Endodermal cell (in vitro differentiated cells): ENCODE data around the gene GPC3. TPM values are rescaled to one million over a fixed set of nuclear protein-coding genes. Genes with fewer than 3 reads are reported as not detected.
"Not testable (repeated sequence)": the region's sequence is repeated elsewhere in the genome, so short reads cannot be mapped to it uniquely, and the experiment has no call there.

ENCODE experiments used
- DNase-seq: peaks from one replicate; pipeline ENCODE4 v3.0.0-alpha.2; 2017
- H3K27ac ChIP-seq: 2 replicates; pipeline ENCODE4 v1.5.1; 2013; ENCODE audit warnings: mild to moderate bottlenecking, low read depth, low read length, moderate library complexity
- H3K27me3 ChIP-seq: 2 replicates; pipeline ENCODE4 v1.6.1; 2013; ENCODE audit warnings: mild to moderate bottlenecking, low read length, moderate library complexity; ENCODE audit not compliant: insufficient read depth, control insufficient read depth, poor library complexity, severe bottlenecking
- H3K36me3 ChIP-seq: 2 replicates; pipeline ENCODE4 v1.7.0; 2013; ENCODE audit warnings: mild to moderate bottlenecking, low read length, moderate library complexity; ENCODE audit not compliant: control insufficient read depth, insufficient read depth
- H3K4me1 ChIP-seq: one replicate; pipeline ENCODE4 v1.7.0; 2013; ENCODE audit warnings: low read length; ENCODE audit not compliant: control insufficient read depth, insufficient read depth
- H3K4me3 ChIP-seq: 2 replicates; pipeline ENCODE4 v1.5.1; 2013; ENCODE audit warnings: mild to moderate bottlenecking, low read length, moderate library complexity
- H3K9ac ChIP-seq: 2 replicates; pipeline ENCODE4 v1.6.1; 2013; ENCODE audit warnings: mild to moderate bottlenecking, low read length, moderate library complexity; ENCODE audit not compliant: poor library complexity, severe bottlenecking; ENCODE audit errors: extremely low read depth
- H3K9me3 ChIP-seq: 2 replicates; pipeline ENCODE4 v1.6.1; 2013; ENCODE audit warnings: mild to moderate bottlenecking, low read length, moderate library complexity; ENCODE audit not compliant: control insufficient read depth
- H3K27ac Mint-ChIP-seq: 2 replicates; pipeline ENCODE4 v1.8.0; 2020; ENCODE audit warnings: mixed read lengths
- H3K27me3 Mint-ChIP-seq: 2 replicates; pipeline ENCODE4 v1.8.0; 2021; ENCODE audit warnings: mild to moderate bottlenecking, mixed read lengths; ENCODE audit not compliant: insufficient read depth
- H3K36me3 Mint-ChIP-seq: 2 replicates; pipeline ENCODE4 v1.8.0; 2020; ENCODE audit warnings: low read depth, mixed read lengths
- H3K4me1 Mint-ChIP-seq: 2 replicates; pipeline ENCODE4 v1.8.0; 2020; ENCODE audit warnings: mixed read lengths
- H3K4me3 Mint-ChIP-seq: 2 replicates; pipeline ENCODE4 v1.8.0; 2020; ENCODE audit warnings: mild to moderate bottlenecking, moderate library complexity, mixed read lengths
- H3K9me3 Mint-ChIP-seq: 2 replicates; pipeline ENCODE4 v1.8.0; 2020; ENCODE audit warnings: mild to moderate bottlenecking, mixed read lengths
- WGBS, 2 experiments: methylation state at CpG; one replicate each; pipeline versions ENCODE4 v1.1.5 to v1.1.7; 2013; ENCODE audit warnings: missing lambda C conversion rate in 2 of 2, mixed read lengths in 1 of 2; ENCODE audit not compliant: insufficient coverage in 1 of 2, insufficient read length in 1 of 2; 5-methylcytosine and 5-hydroxymethylcytosine counted together
- total RNA-seq, 2 donors: library from RNA; stranded (reverse); fragmentation: NEBNext Ultra II Directional in 1 of 2; extraction: Animal tissue kit (Norgen Biotek cat#: 25700) in 1 of 2; gene quantifications; 2 replicates in 1 of 2; 3 replicates in 1 of 2; pipeline ENCODE4 v1.2.1, GENCODE V29; 2021
- TF ChIP-seq, protein P1 (sequence below): fragments of 200-600 bp; sonication (generic); conservative IDR thresholded peaks from 2 replicates; pipeline ENCODE4 v1.5.0; 2021; ENCODE audit warnings: antibody characterized with exemption, mild to moderate bottlenecking

GPC3 gene
- total RNA-seq, 2 donors from 2014 or later = 39.5 to 125 TPM

DNA sequence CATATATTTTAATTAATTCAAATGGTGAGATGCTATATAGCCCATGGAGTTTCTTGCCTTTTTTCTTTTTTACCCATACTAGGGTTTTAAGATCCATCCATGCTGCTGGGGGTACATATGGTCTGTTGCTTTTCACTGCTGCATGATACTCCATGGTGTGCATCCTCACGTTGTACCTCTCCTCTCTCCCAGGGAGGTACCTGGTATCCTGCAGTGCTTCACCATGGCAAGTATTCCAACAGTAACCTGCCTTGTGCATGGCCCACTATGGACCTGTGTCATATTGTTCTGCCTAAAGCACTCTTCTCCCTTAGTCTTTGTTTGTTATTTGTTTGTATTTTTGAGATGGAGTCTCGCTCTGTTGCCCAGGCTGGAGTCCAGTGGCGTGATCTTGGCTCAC is 455.8 kb downstream of the GPC3 start:
- 82 to 100% methylated on average over 1 to 3 of the region's 3 CpGs for WGBS, 2 experiments
- Histone ChIP-seq H3K36me3 (no peaks in the 10 kb centered on the region), H3K27ac (no peak overlapping the region), H3K4me1 (no peaks in the 10 kb centered on the region), H3K9me3 (no peaks in the 10 kb centered on the region), H3K4me3 (no peak overlapping the region), H3K27me3 (no peaks in the 10 kb centered on the region), H3K9ac (no peak overlapping the region)
- H3K4me1 Mint-ChIP-seq = peaks cover 16% of the 10 kb centered on the region
- no peak overlapping the region for H3K27ac Mint-ChIP-seq
- H3K27me3 Mint-ChIP-seq = no peaks in the 10 kb centered on the region
- H3K36me3 Mint-ChIP-seq = peaks cover 4% of the 10 kb centered on the region
- TF ChIP-seq, protein P1, sequence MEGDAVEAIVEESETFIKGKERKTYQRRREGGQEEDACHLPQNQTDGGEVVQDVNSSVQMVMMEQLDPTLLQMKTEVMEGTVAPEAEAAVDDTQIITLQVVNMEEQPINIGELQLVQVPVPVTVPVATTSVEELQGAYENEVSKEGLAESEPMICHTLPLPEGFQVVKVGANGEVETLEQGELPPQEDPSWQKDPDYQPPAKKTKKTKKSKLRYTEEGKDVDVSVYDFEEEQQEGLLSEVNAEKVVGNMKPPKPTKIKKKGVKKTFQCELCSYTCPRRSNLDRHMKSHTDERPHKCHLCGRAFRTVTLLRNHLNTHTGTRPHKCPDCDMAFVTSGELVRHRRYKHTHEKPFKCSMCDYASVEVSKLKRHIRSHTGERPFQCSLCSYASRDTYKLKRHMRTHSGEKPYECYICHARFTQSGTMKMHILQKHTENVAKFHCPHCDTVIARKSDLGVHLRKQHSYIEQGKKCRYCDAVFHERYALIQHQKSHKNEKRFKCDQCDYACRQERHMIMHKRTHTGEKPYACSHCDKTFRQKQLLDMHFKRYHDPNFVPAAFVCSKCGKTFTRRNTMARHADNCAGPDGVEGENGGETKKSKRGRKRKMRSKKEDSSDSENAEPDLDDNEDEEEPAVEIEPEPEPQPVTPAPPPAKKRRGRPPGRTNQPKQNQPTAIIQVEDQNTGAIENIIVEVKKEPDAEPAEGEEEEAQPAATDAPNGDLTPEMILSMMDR = no peak
- no peak for DNase-seq
- no peak overlapping the region for H3K4me3 Mint-ChIP-seq
- no peaks in the 10 kb centered on the region for H3K9me3 Mint-ChIP-seq

DNA sequence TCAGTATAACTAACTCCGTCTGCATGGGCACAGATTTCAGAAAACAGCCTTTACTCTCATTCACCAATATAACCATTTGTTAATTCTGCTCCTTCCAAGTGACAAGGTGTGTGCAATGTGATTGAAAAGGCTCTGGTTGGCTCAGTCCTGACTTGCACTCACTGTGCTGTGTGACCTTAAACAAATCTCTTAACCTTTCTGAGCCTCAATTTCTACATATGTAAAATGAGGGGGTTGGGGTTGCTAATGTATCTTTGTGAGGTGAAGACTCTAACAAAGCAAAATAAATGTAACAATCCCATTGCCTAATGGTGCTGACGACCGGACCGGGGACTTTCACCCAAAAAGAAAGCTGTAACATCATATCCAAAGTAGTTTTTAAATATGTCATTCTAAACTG is 457.6 kb downstream of the GPC3 start:
- no CpG with 5 or more reads among the region's 4 CpGs for WGBS, 2 experiments
- TF ChIP-seq, protein P1 = no peak
- H3K27ac Mint-ChIP-seq = peak overlapping the region; percentile 41

DNA sequence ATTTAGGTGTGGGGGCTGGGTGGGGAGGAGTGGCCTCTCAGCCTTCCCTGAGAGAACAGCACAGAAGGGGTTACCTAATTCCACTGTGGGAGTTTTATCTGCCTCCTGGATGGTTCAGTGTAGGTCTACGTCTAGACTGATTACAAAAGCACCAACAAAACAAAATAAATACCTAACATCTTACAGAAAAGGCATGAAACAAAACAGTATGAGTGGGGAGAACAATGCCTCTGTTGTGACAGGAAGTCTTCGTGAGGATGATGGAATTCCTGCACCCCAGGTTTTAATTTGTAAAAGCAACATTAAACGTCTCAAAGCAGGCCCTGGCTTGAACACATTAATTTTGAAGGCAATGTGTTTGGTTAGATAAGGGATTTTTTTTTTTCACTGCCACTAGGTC is 458.0 kb downstream of the GPC3 start:
- no peaks in the 10 kb centered on the region for H3K4me1 ChIP-seq
- Mint-ChIP-seq H3K36me3 (peaks cover under 1% of the 10 kb centered on the region), H3K4me1 (peaks cover 22% of the 10 kb centered on the region), H3K27me3 (no peaks in the 10 kb centered on the region), H3K9me3 (no peaks in the 10 kb centered on the region), H3K27ac (peak overlapping the region; percentile 41), H3K4me3 (no peak overlapping the region)
- no peaks in the 10 kb centered on the region for H3K36me3 ChIP-seq
- H3K27me3 ChIP-seq = no peaks in the 10 kb centered on the region
- TF ChIP-seq, protein P1 = no peak
- no peak overlapping the region for H3K9ac ChIP-seq
- DNase-seq = no peak
- 0 to 83% methylated on average over 1 to 2 of the region's 3 CpGs for WGBS, 2 experiments
- H3K9me3 ChIP-seq = no peaks in the 10 kb centered on the region
- no peak overlapping the region for H3K4me3 ChIP-seq
- H3K27ac ChIP-seq = no peak overlapping the region

More for the DNA sequence above, 457.6 kb downstream of the GPC3 start:
- H3K36me3 Mint-ChIP-seq = peaks cover 4% of the 10 kb centered on the region
- no peaks in the 10 kb centered on the region for H3K9me3 Mint-ChIP-seq
- H3K36me3 ChIP-seq = no peaks in the 10 kb centered on the region
- H3K27me3 Mint-ChIP-seq = no peaks in the 10 kb centered on the region
- no peak overlapping the region for H3K4me3 Mint-ChIP-seq
- no peaks in the 10 kb centered on the region for H3K4me1 ChIP-seq
- no peak overlapping the region for H3K4me3 ChIP-seq
- H3K4me1 Mint-ChIP-seq = peaks cover 21% of the 10 kb centered on the region
- H3K9ac ChIP-seq = no peak overlapping the region
- no peaks in the 10 kb centered on the region for H3K27me3 ChIP-seq
- no peaks in the 10 kb centered on the region for H3K9me3 ChIP-seq
- no peak overlapping the region for H3K27ac ChIP-seq
- no peak for DNase-seq

DNA sequence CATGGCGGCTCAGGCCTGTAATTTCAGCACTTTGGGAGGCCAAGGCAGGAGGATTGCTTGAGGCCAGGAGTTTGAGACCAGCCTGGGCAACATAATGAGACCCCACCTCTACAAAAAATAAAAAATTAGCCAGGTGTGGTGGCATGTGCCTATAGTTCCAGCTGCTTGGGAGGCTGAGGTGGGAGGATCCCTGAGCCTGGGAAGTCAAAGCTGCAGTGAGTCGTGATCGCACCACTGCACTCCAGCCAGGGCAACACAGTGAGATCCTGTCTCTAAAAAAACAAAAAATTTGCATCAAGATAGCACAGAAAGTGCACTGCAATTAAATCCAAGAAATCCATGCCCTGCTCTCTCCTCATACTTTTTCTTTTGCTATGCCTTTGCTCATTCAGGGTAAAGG is 458.6 kb downstream of the GPC3 start:
- H3K4me1 Mint-ChIP-seq = peaks cover 22% of the 10 kb centered on the region
- H3K36me3 ChIP-seq, H3K4me3 Mint-ChIP-seq, H3K27ac Mint-ChIP-seq, H3K27ac ChIP-seq, H3K9ac ChIP-seq, H3K27me3 ChIP-seq, H3K36me3 Mint-ChIP-seq, DNase-seq, H3K9me3 Mint-ChIP-seq, H3K9me3 ChIP-seq, H3K4me3 ChIP-seq, H3K27me3 Mint-ChIP-seq, H3K4me1 ChIP-seq: not testable (repeated sequence)
- WGBS, 2 experiments = 90 to 95% methylated on average over 2 to 3 of the region's 3 CpGs
